GM18868 (cell line): ENCODE measurements around the gene CARMIL1.

Experiments used
- ATAC-seq: cut with Tn5 transposase; IDR thresholded peaks from one replicate; pipeline ENCODE4 v1.9.1; 2021; ENCODE audit warnings: mild to moderate bottlenecking, moderate library complexity; ENCODE audit not compliant: unreplicated experiment

The CARMIL1 gene

DNA sequence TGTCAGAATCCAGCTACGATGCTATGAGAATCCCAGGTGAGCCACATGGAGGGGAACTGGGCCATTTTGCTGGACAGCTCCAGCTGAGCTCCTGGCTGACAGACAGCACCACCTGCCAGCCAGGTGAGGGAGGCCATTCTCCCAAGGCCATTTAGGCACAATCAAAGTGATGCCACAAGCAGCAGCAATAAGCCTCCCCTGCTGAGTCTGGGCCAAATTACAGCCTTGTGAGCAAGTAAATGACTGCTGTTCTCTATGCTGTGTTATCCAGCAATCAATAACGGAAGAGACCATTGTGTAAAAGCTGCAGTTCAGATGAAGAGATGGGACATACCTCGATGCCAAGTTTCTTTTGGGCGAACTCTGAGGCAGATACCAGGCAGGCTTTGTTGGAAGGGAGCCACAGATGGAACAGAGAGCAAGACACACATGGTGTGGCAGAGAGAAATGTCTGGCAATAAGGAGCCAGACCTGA, 358.8 kb downstream of the CARMIL1 start:
- ATAC-seq = no peak

GRCh38 chr6:25639653-25640052, 360.5 kb downstream of the CARMIL1 start:
- ATAC-seq = no peak

DNA sequence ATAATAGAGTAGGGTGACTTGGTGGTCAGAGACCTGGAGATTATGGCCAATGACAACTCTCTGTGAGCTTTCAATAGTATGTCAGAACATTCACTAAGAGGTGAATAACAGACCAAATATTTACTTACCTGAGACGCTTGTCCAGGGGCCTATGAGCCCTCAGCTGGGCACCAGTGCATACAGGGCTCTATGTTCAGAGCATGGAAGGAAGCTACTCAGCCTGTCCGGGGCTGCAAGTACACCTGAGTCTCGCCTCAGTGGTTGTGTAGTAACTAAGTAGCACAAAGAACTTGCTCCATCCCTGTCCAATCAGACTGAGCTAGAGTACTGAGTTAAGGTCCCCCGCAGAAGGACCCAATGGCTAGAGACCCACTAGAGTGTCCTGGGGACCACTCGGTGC, 361.3 kb downstream of the CARMIL1 start:
- no peak for ATAC-seq

GRCh38 chr6:25640891-25641290, 361.7 kb downstream of the CARMIL1 start:
- no peak for ATAC-seq

GRCh38 chr6:25641377-25641776, 362.2 kb downstream of the CARMIL1 start:
- no peak for ATAC-seq

DNA sequence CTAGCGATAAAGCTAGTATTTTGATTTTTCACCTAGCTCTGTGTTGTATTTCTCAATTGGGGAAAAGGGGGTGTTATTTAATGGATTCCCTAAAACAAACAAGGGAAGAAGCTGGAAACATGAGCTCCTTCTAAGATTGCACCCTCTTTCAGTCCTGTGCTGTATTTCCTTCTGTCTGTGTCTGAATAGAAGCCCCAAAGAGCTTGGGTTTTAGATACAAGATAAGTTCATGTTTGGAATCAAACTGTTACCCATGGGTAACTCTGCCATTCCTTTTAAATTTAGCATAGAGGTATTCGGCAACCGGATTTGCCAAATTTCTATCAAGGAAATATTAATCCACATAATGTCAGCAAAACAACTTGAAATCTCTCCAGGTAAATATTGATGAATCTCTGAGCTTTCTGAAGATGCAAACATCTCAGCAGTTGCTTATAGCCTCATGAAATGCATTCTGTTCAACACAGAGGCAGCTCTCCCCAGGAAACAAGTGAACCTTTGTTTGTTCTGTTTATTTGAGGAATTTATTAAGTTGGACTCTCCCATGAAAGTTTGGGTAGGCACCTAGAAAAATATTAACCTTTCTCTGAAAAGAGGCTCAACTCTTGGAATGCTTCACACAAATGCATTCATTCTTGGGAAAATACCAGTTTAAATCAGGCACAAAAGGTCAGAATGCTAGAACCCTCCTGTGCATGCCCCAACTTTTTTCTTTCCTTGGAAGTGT, 362.9 kb downstream of the CARMIL1 start:
- no peak for ATAC-seq

GRCh38 chr6:25642667-25643328, 363.6 kb downstream of the CARMIL1 start:
- ATAC-seq = no peak

- ATAC-seq = no peak
Observed at GRCh38 chr6:25645916-25646315, 366.7 kb downstream of the CARMIL1 start.

DNA sequence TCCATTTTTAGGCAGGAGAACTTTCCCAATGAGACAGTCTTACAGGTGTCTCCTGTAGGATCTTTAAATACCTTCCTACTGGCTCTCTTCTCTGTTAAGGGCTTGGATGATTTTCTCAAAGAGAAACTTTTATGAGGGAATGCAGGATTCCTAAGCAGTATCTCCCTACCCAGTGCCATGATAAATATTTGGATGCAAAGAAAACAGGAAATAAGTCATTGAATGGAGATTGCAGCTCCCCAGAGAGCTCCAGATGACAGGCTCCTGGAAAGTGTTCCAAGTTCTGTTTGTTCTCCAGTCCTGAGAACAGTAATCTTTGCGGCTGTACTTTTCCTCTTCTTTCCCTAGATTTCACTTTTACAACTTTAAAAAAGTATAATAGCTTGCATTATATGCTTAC, 370.4 kb downstream of the CARMIL1 start:
- ATAC-seq = no peak

GRCh38 chr6:25652007-25652515, 372.9 kb downstream of the CARMIL1 start, which contains the start of gene SCGN:
TSS of gene SCGN (plus strand) at chr6:25652215. CDS start at chr6:25652404, 189 bp downstream.
- ATAC-seq = no peak

GRCh38 chr6:25655723-25656122, 376.5 kb downstream of the CARMIL1 start:
- ATAC-seq = no peak

GRCh38 chr6:25659633-25660368, 380.6 kb downstream of the CARMIL1 start:
- ATAC-seq = no peak

DNA sequence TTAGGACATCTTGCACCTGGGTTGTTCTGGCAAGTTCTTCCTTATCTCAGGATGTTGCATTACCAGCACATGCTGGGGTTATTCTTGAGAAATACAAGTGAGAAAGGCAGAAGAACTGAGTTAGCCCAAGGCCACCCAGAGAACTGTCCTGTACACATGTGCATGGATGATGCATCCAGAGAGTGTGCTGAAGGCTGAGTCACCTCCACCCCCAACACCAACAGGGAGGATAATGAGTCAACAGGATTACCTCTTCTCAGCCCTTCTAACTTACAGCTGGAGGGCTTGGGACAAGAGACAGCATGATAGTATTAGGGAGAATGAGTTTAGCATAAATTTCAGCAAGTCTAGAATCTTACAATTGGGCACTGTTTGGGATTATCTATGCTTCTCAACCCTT, 381.3 kb downstream of the CARMIL1 start:
- ATAC-seq = no peak

DNA sequence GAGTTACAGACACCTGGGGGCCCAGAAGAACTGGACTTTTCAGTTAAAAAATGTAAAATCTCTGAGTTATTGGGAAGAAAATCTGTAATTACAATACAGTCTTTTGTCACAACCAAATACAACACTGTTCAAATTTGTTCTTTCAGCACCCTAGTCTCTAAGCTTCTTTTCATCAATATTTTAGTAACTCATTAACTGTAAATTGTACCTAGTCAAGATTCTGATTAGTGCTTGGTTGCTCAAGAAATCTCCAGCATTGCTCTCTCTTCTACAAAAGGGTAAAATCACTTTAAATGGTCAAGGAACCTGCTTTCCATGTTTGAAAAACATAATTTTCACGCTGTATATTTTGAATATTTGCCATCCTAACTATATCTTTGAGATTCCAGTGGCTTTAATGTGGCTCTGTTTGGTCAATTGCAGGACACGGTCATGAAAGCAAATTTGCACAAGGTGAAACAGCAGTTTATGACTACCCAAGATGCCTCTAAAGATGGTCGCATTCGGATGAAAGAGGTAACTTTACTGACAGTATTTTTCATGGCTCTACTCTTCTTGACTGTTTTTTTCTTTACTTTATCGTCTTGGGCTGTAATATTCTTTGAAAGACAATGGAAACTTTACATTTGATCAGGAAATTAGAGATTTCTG, 382.1 kb downstream of the CARMIL1 start:
- no peak for ATAC-seq

DNA sequence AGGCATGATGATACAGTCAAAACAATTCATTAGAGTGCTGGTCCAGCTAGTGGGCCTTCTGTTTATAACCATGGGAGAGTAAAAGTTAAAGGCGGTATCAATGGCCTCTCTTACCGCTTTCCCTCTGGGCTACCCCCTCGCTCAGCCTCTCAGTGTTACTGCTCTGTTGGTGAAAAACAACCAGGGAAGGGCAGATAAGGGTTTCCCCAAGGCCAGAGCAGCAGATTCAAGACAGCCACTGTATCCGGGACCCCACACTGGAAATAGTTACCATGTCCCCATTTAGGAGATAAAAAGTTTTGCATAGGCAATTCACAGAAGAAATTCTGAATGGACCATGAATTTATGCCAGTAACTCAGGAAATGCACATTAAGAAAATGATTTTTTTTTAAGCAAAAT, 386.3 kb downstream of the CARMIL1 start:
- ATAC-seq = no peak

DNA sequence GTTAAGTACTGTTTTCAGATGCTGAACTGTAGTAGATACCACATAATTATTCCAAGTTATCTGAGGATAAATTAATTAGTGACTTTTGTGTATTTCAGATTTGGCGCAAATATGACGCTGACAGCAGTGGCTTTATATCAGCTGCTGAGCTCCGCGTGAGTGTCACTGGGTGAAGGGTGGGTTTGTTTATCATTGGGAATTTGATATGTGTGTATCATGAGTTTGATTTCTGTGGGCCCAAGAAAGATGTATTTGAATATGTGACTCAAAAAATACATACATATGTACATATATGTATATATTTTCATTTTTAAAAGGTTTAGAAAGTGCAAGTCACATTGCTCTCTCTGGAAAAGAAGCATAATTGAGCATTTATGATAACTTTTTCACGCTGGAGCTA, 390.2 kb downstream of the CARMIL1 start:
- no peak for ATAC-seq
